Left lobe of liver (tissue), 2 donors: ENCODE results near the gene ABCA10. TPM values are rescaled to one million over a fixed set of nuclear protein-coding genes. Genes with fewer than 3 reads are reported as not detected.
"Not testable (repeated sequence)": the region's sequence is repeated elsewhere in the genome, so short reads cannot be mapped to it uniquely, and the experiment has no call there.

Source experiments
- ATAC-seq: fragments of 200-7000 bp; cut with Tn5 transposase; one replicate; pipeline ENCODE4 v1.9.1; 2020; ENCODE audit warnings: mild to moderate bottlenecking, moderate library complexity
- DNase-seq: peaks from one replicate; pipeline ENCODE4 v3.0.0-alpha.2; 2020; ENCODE audit warnings: low spot score
- total RNA-seq: library from RNA; stranded (reverse); gene quantifications from one replicate; pipeline ENCODE4 v1.2.1, GENCODE V29; 2021
- donor health status: DM: no; HTN: no; CAD: no; lungs with moderate emphysema.
- donor health status: DM: no; HTN: yes; CAD: no.

Gene ABCA10
- total RNA-seq, 1 donor from 2014 or later = 3.1 TPM

DNA sequence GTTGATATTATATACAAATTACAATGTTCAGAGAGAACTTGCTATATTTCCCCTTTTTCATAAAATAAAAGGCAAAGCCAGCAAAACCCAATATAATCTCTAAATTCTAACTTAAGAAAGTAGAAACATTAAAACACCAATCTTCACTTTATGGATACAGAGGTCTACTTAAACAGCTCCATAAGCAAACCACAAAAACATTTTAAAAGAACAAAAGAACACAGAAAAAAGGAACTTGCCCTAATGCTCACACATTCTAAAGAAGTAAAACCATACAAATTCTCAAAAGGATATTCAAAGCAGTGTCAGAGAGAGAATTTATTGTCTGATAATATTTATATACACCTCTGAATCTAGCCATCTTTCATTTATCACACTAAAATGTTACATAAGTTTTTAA is 606 bp downstream of the ABCA10 start:
- DNase-seq = no peak
- ATAC-seq = no peak

DNA sequence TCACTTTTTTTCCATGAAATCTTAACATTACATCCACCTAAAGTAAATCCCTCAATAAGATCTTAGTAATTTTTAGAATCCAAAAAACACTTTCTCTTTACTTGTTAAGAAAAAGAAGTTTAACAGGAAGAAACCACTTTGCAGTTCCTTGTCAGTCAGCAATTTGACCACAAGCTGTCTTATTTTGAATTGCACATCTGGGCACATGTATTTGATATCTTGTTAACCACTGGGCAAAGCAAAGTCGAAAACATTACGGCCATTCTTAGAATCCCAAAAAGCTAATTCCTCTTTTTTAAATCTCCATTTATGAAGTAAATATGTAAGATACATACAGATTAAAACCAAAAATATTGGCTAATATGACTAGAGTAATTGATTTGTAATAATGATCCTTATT is 1.1 kb downstream of the ABCA10 start:
- ATAC-seq (no peak), DNase-seq (no peak)

DNA sequence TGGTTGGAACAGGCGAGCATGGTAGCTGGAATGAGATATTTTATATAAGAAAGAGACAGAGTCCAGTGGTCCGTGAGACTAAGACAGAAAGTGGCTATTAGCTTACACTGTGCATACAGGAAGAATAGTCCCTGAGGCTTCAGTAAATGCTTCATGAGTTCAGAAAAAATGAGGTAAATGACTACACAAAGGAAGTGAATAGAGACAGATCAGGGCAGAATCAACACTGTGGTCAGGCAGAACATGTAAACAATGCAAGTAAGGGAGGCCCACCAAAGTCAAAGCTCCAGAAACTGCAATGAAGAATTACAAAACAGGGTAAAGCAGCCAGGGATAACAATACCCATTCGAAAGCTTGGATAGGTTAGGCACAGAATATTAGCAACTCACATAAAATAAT is 4.8 kb downstream of the ABCA10 start:
- ATAC-seq (no peak), DNase-seq (no peak)

DNA sequence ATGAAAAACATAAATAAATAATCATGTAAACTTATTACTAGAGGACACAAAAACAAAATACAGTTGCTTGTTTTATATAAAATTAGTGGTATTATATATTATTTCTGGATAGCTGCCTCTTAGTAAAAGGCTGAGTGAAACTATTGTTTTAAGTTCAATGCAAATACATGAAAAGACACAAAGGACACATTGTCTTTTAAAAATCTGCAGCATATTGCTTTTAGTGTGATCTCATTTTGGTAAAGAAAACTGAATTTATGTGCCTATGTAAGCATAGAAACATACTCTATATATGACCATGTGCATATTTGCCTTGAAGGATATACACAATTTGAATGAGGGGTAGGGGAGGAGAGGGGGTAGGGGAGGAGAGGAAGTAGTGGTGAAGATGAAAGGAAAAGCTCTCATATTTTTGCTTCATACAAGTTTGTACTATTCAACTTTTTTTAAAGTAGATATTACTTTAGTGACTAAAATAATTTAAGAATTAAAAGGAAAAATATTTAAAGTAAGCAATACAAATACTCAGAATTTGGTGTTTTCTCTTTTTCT is 5.8 kb downstream of the ABCA10 start:
- no peak for ATAC-seq
- no peak for DNase-seq

DNA sequence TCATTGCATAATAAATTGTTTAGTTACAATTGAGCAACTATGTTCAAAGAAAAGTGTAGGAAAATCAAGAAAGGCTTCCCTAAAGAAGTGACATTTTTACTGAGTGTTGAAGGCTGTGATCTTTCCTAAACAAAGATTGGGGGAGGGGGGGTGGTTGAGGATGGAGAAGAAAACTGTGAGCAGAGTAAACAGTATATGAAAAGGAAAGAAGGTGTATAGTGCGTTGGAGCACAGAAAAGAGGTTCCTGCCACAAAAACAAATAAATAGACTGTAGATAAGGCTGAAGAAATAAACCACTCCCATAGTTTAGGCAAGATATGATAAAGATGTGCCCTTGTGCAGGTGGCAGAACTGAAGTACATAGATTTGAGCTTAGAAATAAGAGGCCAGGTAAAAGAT is 8.5 kb downstream of the ABCA10 start:
- DNase-seq (no peak), ATAC-seq (no peak)

DNA sequence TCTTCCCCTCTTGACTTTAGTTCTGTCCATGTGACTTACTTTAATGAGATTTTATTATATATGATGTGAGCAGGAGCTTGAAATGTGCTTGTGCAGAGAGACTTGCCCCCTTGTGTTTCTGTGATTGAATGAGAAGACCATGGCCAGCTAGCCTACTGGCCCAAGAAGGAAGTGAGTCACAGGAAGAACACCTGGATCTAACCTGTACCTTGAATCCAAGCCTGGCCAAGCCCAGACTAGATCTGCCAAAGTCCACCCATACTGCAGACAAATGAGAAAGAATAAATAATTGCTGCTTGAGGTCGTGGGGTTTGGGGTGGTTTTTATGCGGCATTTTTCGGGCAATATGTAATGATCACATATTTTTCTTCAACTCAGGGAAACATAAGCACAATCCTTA is 9.6 kb downstream of the ABCA10 start:
- no peak for DNase-seq
- no peak for ATAC-seq

DNA sequence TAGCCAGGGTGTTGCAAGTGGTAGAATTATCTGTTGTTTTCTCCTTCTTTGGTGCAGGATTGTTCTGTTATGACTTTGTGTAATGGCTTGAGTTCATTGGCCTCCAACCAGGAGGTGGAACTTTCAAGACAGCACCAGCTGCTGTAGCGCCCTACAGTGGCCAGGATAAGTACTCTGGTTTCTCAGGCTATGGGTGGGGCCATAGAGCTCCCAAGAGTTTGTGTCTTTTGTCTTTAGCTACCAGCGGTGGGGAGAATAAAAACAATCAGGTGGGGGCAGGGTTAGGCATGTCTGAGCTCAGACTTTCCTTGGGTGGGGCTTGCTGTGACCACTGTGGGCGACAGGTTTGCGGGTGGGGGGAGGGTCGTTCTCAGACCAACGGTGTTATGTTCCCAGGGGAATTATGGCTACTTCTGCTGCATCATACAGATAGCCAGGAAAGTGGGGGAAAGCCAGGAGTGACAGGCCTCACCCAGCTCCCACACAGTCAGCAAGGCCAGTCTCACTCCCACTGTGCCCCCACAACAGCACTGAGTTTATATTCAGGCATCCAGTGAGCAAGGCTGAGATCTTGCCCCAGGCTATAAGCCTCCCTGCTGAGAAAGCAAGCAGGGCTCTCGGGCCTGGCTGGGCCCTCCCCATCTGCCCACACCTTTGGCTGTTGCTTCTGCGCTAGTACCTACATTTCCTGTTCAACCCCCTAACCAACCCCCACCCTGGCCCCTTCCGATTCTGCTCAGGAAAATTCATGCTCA is 15.4 kb downstream of the ABCA10 start:
- DNase-seq (no peak), ATAC-seq (no peak)

DNA sequence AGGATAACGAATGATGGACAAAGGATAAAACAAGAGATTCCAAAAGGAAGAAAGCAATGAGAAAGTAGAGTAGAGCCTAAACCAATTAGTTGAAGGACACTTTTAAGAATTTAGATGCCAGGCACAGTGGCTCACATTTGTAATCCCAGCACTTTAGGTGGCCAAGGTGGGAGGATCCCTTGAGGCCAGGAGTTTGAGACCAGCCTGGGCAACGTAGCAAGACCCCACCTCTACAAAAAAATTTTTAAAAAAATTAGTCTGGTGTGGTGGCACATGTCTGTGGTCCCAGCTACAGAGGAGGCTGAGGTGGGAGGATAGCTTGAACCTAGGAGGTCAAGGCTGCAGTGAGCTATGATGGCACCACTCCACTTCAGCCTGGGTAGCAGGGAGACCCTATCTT is 20.0 kb downstream of the ABCA10 start:
- DNase-seq (no peak), ATAC-seq (no peak)

DNA sequence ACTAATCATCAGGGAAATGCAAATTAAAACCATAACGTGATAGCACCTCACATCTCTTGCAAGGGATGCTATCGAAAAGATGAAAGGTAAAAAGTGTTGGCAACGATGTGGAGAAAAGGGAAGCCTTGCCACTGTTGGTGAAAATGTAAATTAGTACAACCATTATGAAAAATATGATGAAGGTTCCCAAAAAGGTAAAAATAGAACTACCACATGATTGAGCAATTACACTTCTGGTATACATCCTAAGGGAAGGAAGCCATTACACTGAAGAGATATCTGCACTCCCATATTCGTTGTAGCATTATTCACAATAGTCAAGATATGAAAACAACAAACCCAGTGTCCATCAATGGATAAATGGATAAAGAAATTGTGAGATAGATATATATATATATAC is 21.5 kb downstream of the ABCA10 start:
- no peak for ATAC-seq
- DNase-seq = no peak

DNA sequence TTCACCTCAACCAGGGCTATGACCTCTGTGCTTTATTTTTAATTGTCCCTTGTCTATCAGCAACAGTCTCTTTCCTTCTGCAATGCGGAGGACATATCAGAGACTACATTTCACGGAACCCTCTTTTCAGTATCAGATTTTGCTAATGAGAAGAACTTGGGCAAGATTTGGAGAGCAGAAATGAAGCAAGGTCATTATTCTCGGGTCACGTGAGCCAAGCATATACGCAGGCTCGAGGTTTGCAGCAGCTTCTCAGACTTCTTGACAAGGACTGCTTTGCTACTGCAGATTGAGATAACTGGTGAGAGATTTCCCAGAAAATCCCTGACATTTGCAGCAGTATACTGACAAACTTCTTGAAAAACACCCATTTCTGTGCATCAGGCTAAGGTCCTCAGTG is 30.4 kb downstream of the ABCA10 start:
- DNase-seq (no peak), ATAC-seq (no peak)

DNA sequence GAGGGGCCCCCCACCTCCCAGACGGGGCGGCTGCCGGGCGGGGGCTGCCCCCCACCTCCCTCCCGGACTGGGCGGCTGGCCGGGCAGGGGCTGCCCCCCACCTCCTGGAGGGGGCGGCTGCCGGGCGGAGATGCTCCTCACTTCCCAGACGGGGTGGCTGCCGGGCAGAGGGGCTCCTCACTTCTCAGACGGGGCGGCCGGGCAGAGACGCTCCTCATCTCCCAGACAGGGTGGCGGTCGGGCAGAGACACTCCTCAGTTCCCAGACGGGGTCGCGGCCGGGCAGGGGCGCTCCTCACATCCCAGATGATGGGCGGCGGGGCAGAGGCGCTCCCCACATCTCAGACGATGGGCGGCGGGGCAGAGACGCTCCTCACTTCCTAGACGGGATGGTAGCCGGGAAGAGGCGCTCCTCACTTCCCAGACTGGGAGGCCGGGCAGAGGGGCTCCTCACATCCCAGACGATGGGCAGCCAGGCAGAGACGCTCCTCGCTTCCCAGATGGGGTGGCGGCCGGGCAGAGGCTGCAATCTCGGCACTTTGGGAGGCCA is 32.4 kb downstream of the ABCA10 start:
- not testable (repeated sequence) for DNase-seq, ATAC-seq

DNA sequence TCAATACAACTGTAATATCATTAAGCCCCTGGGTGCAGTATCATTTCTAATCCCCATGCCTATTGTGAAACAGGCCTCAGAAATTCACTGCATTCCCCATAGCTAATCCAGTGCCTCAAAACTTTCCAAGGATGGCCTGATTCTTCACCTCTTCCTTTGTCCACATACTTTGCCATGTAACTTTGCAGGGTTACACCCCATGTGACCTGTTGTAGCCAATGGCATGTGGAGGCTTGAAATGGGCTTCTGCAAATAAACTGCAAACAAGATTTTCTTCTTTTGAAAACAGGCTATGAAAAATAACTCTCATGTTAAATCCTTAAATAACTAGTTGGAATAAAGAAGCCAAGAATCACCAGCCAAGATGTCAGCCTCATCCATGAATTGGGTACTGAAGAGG is 35.9 kb downstream of the ABCA10 start:
- ATAC-seq (no peak), DNase-seq (no peak)

DNA sequence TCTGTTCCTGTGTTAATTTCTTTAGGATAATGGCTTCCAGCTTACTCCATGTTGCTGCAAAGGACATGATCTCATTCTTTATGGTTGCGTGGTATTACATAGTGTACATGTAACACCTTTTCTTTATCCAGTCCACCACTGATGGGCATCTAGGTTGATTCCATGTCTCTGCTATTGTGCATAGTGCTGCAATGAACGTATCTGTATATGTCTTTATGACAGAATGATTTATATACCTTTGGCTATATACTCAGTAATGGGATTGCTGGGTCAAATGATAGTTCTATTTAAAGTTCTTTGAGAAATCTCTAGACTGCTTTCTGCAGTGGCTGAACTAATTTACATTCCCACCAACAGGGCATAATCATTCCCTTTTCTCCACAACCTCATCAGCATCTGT is 39.8 kb downstream of the ABCA10 start:
- DNase-seq (no peak), ATAC-seq (no peak)

DNA sequence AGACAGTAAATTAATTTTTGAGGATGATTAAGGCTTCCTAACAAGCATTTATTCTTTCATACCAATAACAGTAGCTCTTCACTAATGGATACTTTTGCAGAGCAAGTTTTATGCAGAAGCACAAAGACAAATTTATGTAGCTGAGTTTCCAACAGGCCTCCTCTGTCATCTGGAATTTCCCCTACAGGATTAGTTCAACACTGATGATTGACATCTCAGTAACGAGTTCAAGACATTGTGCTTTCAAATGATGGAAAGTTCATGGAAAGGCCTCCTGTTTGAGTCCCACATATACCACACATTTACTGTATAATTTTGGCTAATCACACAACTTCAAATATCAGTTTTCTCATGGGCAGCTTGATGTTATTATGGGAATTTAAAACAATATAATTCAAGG is 40.6 kb downstream of the ABCA10 start:
- no peak for DNase-seq
- no peak for ATAC-seq

DNA sequence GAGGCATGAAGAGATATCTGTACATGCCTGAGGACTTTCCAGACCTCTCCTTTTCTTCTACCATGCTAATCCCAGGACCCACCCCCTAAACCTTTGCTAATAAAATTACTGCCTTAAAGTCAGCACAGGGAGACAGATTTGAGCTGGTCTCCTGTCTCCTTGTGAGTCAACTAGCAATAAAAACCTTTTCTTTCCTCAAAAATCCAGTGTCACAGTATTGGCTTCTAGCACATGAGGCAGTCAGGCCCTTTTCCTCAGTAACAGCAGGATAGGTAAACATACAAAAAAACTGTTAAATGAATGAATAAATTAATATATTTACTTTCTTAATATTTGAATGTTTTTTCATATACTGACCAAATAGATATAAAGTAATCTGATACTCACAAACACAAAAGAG is 41.3 kb downstream of the ABCA10 start:
- ATAC-seq = no peak
- DNase-seq = no peak

DNA sequence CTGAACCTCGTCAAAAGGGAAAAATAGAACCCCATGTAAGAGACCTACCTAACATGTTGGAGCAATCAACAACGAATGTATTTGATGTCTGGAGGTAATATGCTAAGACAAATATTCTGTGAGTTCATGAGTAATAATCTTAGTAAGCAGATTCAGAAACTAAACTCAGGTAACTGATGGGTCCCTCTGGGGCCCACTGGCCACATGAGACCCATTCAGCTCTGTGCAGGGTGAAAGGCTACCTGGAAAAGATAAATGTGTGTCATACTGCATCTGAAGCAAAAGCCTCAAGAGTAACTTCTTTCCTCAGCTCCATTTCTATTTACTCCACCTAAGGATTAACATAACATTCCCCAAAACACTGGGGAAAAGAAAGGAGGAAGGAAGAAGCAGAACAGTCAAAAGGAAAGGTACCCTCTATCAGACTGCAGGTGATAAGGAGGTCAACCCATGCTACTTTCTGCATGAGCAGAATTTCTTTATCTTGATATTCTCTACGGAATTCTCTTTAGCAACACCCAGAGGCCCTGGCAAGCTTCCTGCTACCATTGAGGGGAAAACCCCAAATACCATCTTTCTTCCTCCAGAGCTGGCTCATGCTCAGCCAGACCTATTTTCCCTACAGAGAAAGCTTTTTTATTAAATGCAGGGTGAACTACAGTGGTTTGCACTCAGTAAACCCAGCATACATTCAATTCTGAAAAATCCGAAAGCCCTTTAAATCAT is 49.2 kb downstream of the ABCA10 start:
- DNase-seq = no peak

DNA sequence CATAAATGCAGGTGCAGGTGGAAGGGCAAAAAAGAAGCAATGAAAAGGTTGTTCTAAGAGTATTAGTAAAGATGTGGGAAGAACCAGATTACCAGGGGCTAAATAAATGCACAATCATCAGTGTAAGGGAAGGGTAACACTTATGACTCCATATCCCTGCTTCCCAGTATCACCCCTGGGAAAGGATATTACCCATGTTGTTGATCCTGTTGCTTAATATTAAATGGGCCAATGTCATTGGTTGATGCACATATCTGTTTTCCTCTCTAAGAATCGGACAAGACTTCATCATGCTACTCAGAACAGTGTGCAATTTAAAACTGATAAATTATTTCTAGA is 52.2 kb downstream of the ABCA10 start:
- ATAC-seq (no peak), DNase-seq (no peak)

More for the DNA sequence above, 49.2 kb downstream of the ABCA10 start:
- no peak for ATAC-seq

DNA sequence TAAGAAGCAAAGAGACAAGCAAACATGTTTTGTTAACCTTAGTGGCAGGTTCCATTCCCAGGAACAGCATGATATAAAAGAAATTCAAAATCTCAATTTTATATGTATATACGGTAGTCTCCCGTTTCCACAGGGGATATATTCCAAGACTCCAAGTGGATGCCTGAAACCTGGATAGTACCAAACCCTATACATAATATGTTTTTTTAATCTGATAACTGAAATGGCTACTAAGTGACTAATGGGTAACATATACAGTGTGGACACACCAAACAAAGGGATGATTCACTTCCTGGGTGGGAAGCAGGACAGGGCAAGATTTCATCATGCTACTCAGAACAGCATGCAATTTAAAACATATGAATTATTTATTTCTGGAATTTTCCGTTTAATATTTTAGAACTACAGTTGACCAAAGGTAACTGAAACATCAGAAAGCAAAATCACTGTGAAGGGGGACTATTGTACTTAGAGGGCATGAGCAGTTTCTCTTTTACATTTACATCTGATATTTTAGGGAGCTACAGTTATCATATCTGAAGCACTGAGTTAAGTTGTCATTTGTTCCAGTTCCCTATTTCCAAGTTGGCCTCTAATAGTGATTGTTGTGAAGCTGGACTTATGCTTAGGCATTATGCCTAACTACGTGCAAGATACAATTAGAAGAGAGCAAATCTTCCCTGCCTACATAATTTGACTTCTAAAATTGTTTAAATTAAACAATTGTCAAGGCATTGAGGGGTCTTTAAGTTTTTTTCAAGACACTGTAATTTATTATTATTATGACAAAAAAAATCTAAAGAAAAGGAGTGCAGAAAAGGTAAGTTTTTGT is 52.8 kb downstream of the ABCA10 start:
- DNase-seq = no peak
- no peak for ATAC-seq

DNA sequence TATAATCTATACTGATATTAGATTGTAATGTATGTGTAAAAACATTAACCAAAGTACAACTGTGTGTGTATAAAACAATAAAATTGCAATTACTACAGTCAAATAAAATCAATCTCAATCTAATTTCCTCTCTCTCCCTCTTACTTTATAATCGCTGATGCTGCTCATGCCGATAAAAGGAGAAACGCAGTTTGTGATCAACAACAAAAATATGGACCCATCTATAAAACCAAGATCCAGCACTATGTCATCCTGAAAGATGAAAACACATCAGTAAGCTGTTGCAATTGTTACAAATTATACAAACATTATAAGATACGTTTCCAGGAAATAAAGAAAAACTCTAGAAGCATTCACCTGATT is 53.4 kb downstream of the ABCA10 start:
- ATAC-seq (no peak), DNase-seq (no peak)

DNA sequence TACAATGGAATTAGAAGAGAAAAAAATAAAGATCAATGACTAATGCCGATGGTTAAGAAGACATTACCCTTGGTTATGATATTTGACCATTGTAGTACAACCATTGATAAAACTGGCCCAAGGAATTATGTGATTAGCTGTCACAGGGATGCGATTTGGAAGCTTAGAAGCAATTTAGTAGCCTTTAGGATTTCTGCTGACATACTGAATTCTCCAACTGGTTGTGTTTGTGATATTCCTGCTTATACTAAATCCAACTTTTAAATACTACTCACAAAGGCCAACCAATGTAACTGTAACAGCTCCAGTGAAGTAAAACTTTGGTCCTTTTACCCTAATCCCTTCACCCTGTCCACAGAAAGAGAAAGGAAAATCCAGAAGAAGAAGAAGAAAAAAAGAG is 55.5 kb downstream of the ABCA10 start:
- no peak for DNase-seq

DNA sequence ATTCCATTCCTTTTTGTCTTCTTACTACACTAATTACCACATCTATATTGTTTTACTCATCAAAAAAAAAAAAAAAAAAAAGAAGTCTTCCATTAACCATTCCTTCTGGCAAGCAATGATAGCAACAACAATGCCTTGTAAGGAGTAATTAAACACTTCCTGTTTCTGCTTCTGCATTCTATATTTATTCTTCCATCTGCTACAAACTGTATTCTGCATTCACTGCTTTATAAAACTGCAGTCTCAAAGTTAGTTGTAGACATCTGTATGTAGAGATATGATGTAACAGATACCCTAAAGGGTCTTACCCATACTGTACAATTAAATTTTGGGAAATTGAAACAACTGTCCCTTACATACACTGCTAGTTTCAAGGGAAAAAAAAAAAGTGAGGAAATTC is 58.2 kb downstream of the ABCA10 start:
- no peak for DNase-seq
- no peak for ATAC-seq

More for the DNA sequence above, 55.5 kb downstream of the ABCA10 start:
- no peak for ATAC-seq
